HG02642 (cell line): ENCODE measurements around the gene CRLF3.
"Not testable (repeated sequence)": the region's sequence is repeated elsewhere in the genome, so short reads cannot be mapped to it uniquely, and the experiment has no call there.

Experiments used
- ATAC-seq: cut with Tn5 transposase; IDR thresholded peaks from one replicate; pipeline ENCODE4 v1.9.1; 2021; ENCODE audit warnings: mild to moderate bottlenecking; ENCODE audit not compliant: unreplicated experiment, poor library complexity

Gene CRLF3, protein sequence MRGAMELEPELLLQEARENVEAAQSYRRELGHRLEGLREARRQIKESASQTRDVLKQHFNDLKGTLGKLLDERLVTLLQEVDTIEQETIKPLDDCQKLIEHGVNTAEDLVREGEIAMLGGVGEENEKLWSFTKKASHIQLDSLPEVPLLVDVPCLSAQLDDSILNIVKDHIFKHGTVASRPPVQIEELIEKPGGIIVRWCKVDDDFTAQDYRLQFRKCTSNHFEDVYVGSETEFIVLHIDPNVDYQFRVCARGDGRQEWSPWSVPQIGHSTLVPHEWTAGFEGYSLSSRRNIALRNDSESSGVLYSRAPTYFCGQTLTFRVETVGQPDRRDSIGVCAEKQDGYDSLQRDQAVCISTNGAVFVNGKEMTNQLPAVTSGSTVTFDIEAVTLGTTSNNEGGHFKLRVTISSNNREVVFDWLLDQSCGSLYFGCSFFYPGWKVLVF

DNA sequence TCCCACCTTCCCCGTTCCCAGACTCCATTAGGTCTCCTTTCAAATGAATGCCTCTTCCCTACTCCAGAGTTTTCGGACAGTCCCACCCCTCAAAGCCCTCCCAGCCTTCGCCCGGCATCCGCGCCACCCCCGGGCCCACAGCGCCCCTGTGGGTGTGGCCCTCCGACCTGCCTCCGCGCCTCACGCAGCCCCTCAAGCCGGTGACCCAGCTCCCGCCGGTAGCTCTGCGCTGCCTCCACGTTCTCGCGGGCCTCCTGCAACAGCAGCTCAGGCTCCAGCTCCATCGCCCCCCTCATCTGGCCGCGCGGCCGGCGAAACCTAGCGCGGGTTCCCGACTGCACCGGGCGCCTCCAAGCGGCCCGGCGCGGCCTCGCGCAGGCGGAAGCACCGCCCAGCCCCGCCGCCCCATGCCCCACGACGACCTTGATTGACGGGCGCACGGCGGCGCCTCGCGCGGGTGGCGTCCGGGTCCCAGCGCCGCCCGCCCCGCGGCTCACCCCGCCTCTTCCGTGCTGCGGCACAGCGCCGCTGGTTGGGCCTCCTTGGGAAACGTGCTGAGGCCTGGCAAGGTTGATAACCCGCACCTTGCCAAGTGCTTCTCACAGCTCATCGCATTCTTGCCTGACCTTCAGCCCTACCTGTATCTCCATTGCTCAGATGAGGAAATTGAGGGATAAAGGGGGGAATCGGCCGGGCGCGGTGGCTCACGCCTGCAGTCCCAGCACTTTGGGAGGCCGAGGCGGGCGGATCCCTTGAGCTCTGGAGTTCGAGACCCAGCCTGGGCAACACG is at the start of gene CRLF3:
Gene CRLF3, minus strand, starts transcription at position 337 of the 790 bp plus-strand sequence. Its CDS starts 41 bp downstream, at position 296.
- peak; percentile 91 for ATAC-seq

DNA sequence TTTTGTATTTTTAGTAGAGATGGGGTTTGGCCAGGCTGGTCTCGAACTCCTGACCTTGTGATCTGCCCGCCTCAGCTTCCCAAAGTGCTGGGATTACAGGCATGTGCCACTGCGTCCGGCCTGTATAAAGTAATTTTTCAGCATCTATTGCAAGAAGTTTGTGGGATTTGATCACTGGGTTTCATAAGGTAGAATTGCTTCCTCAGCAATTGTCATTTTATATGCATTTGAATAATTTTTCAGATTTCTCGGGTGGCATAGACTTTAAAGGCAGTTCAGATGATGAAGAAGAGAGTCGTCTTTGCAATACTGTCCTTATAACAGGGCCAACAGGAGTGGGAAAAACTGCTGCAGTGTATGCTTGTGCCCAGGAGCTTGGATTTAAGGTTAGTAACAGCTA is 44.5 kb upstream of the CRLF3 start:
- ATAC-seq: no peak

DNA sequence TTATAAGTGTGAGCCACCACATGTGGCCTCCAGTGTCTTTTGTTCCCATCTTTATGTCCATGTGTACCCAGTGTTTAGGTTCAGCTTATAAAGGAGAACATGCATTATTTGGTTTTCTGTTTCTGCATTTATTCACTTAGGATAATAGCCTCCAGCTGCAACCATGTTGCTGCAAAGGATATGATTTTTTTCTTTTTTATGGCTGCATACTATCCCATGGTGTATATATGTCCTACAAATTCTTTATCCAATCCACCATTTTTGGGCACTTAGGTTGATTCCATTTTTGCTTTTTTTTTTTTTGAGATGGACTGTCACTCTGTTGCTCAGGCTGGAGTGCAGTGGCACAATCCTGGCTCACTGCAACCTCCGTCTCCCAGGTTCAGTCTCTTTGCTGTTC is 40.1 kb upstream of the CRLF3 start:
- ATAC-seq: no peak

DNA sequence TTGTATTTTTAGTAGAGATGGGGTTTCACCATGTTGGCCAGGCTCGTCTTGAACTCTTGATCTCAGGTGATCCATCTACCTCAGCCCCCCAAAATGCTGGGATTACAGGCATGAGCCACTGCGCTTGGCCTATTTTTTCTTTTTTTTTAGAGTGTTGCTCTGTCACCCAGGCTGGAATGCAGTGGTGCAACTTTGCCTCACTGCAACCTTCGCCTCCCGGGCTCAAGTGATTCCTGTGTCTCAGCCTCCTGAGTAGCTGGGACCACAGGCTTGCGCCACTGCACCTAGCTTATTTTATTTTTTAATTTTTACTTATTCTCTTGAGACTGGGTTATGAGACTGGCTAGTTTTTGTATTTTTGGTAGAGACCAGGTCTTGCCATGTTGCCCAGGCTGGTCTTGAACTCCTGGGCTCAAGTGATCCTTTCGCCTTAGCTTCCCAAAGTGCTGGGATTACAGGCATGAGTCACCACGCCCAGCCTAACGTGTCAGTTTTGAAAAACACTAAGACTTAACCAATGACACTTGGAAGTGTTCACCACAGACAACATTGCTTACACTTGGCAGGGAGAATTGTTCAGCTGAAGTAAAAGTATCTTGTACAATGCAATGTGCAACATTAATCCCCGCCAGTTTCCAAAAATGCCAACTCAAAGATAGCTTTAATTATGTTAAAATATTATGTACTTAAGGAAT is 34.2 kb upstream of the CRLF3 start:
- ATAC-seq: no peak

DNA sequence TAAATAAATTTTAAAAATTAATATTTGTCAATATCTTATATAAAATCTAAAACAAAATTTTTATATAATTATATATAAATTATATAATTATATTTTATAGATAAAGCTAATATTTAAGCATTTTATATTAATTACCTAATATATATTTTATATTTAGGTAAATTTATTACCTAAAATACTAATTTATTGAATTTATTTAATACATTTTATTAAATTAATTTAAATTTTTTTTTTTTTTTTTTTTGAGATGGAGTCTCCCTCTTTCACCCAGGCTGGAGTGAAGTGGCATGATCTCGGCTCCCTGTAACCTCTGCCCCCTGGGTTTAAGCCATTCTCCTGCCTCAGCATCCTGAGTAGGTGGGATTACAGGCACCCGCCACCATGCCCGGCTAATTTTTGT is 29.7 kb upstream of the CRLF3 start:
- ATAC-seq: no peak

DNA sequence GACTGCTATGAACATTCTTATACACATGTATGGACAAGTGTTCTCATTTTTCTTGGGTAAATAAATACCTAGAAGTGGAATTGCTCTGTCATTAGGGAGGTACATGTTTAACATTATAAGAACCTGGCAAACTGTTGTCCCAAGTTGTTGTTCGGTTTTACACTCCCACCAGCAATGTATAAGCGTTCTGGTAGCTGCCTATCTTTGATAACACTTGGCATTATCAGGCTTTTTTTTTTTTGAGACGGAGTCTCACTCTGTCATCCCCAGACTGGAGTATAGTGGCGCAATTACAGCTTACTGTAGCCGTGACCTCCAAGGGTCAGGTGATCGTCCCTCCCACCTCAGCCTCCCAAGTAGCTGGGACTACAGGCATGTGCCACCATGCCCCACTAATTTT is 23.5 kb upstream of the CRLF3 start:
- ATAC-seq: no peak

DNA sequence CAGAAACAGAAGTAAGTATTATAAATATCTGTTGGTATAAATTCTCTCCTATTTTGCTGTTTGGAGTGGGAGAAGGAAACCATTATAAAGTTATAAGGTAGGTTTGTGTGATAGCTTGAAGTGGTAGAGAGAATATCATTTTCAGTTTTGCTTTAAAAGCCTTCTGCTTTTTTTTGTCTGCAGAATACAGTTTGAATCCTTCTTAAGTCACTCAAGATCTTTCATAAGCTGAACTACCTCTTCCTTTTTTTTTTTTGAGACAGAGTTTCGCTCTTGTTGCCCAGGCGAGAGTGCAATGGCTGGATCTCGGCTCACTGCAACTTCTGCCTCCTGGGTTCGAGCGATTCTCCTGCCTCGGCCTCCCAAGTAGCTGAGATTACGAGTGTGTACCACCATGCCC is 16.3 kb upstream of the CRLF3 start:
- no peak for ATAC-seq

DNA sequence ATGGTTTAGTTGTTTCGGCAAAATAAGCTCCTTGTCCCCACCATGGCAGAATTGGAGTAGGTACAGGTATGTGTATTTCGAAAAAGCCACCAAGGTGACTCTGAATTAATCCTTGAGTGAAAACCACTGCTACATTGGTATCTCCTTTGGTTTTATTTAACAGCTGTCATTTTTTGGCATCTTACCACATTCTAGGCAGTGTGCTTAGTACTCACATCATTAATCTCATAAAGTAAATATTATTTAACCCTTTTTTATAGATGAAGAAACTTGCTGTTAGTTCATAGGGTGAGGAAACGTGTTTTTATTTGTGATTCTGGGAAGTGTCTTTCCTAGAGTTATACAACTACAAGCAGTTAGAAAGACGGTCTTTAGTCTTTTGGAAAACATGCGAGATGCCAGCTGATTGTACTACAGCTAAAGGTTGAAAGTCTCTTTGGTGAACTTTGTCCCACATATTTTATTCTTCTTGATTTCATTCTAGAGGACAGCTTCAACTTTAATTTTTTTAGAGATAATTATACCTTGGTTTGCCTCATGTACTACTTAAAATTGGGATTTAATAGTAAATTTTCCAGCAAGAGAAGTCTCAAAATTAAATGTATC is 13.8 kb upstream of the CRLF3 start:
- no peak for ATAC-seq

DNA sequence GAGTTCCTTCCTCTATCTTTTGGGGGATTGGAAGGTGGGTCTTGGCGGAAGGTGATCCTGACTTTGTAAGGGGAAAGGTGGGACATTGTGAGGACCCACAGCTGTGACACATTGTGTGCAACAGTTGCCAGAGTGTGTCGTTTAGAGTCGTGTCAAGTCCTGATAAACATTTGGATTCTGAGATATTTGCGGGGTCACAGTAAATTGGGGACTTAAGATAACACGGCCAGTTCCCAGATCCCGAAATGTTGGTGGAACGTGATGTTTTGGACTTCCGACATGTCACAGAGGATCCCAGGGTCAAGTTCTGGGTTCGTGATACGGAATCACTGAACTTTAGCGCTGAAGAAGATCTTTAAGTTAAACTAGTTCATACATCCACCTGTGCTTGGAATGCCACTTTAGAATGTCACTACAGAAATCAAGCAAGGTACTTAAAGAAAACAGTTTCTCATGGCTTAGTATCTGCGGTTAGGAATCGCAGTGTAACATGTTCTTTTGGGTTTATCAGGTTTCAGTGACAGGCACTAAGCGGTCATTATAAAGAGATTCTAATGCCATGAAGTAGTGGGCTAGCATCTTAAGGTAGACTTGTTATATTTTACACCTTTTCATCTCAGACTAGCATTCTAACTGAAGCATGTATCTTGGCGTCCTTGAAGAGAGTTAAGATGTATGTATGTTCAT is 8.1 kb upstream of the CRLF3 start:
- no peak for ATAC-seq

DNA sequence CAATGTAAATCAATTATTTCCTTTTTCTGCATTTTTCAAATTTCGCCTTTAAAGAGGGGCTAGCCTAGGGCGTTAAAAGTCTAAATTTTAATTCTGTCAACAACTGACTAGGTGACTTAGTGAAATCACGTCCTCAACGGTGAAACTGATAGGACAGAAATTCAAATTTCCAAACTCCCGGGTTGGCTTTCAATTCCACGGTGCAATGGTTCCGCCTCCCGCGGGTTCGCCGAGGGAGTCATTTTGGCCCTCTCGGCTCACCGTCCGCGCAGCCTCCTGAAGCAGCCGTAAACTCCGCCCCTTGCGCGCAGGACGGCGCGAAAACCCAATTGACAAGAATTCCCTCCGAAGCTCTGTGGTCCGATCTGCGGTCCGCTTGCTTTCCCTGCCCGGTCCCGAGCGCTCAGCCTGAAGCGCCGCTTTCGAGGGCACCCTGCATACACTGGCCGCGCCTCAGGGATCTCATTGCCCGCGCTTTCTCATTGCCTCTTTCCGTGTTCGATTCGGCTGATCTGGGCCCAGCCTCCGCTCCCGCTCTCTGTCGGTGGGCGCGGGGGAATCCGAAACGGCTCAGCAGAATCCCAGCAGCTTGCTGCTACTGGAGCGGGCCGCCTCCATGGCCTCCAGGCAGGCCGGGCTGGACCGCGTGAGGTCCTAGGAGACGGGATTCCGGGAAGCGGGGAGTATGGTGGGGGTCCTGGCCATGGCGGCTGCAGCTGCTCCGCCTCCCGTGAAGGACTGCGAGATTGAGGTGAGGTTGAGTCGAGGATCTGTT is 7.4 kb upstream of the CRLF3 start, which contains the start of gene ATAD5:
Gene ATAD5, plus strand, starts transcription at position 304 of the 775 bp plus-strand sequence. Its CDS starts 382 bp downstream, at position 686.
- peak; percentile 77 for ATAC-seq

DNA sequence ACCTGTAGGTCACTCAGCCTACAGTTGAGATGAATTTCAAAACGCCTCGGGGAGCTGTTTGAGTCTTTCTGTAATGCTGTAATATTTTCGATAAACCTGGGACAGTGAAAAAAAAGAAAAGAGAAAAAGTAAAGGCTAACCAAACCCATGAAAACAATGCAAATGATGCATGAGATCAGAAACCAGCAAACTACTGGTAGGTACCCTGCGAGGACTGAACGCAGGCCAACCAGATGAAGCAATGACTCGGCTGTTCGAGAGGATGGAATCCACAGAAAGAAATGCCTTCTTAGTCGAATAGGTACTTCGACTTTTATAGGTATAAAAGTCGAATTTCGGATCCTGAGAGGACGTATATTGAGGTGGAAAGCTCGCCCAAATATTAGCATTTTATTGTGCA is 6.8 kb upstream of the CRLF3 start:
- no peak for ATAC-seq

DNA sequence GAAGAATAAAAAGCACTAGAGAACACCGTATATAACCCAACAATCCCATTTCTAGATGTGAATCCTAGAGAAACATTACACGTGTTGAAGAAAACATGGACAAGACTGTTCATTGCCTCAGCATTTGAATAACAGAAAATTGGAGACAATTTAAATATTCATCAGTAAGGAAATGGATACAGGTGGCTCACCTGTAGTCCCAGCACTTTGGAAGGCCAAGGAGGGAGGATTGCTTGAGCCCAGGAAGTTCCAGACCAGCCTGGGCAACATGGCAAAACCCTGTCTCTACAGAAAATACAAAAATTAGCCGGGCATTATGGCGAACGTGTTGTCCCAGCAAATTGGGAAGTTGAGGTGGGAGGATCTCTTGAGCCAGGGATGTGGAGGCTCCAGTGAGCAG is 4.5 kb upstream of the CRLF3 start:
- no peak for ATAC-seq

DNA sequence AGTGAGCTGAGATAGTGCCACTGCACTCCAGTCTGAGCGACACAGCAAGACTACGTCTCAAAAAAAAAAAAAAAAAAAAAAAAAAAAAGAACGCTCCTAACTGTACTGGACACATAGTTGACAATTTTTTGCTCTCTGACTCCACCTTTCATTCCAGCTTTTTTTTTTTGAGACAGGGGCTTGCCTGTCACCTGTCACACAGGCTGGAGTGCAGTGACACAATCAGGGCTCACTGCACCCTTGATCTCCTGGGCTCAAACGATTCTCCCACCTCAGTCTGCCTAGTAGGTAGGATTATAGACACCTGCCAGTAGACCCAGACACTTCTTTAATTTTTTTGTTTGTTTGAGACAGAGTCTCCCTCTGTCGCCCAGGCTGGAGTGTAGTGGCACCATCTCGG is 2.6 kb upstream of the CRLF3 start:
- ATAC-seq: no peak

DNA sequence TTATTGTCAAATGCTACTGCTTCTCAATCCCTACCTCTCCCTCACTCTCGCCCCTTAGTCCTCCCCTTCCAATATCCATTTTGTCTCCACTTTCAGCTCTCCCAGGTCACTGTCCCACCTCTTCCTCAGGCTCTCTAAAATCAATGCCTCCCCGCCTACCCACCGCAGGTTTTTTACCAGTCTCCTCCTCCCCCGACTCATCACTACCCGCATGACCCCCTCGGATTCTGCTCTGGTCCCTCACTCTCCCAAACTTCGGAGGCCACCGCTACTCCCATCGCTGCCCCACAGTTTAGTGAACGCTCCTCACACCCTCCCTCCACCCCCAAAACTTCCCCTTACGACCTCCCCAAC is 513 bp downstream of the CRLF3 start:
- peak; percentile 2 for ATAC-seq

DNA sequence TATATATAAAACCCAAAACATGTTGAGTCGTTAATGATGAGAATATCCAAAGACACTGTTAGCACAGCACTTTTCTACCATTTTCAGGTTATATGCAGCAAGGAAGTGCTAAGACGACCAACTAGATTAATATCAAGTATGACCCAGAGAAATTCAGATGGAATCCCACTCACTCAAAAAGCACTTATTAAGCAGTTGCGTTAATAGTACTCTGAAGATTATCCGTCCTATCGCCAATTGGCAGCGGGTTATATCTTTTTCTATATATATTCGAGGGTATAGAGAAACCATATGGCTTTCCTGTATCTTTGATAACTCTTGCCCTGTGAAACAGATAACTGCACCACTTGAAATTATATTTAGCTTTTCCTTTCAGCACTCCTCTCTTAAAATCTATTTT is 1.1 kb downstream of the CRLF3 start:
- ATAC-seq: no peak

DNA sequence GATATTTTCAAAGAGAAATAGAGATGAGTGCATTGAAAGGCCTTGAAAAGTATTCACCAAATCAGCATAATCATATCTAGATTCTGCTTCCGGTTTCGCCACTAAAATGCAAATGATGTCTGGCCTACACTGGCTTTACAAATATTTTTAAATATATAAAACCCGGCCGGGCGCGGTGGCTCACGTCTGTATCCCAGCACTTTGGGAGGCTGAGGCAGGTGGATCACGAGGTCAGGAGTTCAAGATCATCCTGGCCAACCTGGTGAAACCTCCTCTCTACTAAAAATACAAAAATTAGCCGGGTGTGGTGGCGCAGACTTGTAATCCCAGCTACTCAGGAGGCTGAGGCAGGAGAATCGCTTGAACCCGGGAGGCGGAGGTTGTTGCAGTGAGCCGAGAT is 1.6 kb downstream of the CRLF3 start:
- not testable (repeated sequence) for ATAC-seq

DNA sequence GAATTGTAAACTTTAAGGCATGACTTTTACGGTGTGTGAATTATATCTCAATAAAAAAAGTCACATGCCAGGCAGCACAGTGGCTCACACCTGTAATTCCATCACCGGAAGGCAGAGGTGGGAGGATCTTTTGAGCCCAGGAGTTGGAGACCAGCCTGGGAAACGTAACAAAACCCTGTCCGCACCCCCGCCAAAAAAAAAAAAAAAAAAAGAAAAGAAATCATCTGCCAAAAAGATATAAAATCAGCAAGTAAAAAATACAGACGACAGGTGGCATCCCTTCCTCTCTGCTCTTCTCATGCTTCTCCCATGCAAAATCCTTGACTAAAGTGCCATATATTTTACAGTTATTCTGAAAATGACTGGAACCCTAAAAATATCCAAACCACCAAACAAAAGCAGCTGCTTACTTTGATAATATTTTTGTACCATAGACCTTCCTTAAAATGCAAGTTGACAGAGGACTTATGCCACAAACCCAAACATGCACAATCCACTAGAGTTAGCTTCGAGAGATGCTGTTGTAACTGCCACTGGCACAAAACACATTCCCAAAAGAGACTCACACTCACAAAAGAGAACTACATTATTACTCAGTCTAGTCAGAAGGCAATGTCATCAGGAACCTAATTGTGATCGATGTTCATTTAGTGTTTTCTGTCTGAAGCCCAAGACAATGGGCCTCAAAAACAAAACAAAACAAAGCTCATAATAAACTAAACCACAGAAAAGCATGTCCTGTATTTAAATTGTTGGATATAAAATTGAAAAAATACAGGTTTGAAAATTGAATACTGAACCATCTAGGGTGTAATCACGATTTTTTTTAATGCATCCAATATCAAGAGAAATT is 2.4 kb downstream of the CRLF3 start:
- ATAC-seq: no peak

DNA sequence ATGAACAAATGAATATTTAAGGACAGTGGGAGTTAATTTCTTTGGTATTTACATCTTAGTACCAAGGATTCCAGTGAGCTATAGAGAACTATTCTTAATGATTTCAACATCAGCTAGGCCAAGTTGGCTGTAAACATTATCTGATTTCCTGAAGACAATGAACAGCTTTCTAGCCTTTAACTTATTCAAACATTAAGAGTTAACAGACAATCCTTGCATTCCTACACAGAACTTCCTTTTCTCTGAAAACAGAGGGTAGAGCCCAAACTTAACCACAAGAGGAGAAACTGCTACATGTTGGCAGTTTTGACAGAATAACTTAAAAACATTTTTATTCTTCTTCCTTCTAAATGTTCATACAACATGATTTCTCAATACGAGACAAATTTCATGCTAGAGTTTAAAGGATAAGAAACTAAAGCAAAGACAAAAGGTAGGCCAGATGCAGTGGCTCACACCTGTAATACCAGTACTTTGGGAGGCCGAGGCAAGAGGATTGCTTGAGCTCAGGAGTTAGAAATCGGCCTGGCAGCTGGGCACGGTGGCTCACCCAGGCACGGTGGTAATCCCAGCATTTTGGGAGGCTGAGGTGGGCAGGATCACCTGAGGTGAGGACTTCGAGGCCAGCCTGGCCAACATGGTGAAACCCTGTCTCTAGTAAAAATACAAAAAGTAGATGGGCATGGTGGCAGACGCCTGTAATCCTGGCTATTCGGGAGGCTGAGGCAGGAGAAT is 4.4 kb downstream of the CRLF3 start:
- no peak for ATAC-seq
